Epithelial cell of esophagus (primary cell): ENCODE measurements around the gene DGCR2.
"Not testable (repeated sequence)": the region's sequence is repeated elsewhere in the genome, so short reads cannot be mapped to it uniquely, and the experiment has no call there.

Experiments used
- DNase-seq: peaks from one replicate; pipeline ENCODE4 v3.0.0; 2010; ENCODE audit warnings: low read depth
- H3K4me3 ChIP-seq: 2 replicates; pipeline ENCODE4 v1.5.1; 2011; ENCODE audit warnings: mild to moderate bottlenecking, low read length, control low read depth
- TF ChIP-seq, protein P1 (sequence below): IDR thresholded peaks from 2 replicates; pipeline ENCODE4 v1.5.1; 2011; ENCODE audit warnings: low read depth, mild to moderate bottlenecking, low read length, control low read depth, inconsistent platforms; ENCODE audit not compliant: insufficient read depth; ENCODE audit errors: missing control alignments

DGCR2 gene

GRCh38 chr22:19164425-19164824 lies 42.2 kb upstream of the DGCR2 start:
- H3K4me3 ChIP-seq, result no peak overlapping the region
- no peak for DNase-seq
- TF ChIP-seq, protein P1, sequence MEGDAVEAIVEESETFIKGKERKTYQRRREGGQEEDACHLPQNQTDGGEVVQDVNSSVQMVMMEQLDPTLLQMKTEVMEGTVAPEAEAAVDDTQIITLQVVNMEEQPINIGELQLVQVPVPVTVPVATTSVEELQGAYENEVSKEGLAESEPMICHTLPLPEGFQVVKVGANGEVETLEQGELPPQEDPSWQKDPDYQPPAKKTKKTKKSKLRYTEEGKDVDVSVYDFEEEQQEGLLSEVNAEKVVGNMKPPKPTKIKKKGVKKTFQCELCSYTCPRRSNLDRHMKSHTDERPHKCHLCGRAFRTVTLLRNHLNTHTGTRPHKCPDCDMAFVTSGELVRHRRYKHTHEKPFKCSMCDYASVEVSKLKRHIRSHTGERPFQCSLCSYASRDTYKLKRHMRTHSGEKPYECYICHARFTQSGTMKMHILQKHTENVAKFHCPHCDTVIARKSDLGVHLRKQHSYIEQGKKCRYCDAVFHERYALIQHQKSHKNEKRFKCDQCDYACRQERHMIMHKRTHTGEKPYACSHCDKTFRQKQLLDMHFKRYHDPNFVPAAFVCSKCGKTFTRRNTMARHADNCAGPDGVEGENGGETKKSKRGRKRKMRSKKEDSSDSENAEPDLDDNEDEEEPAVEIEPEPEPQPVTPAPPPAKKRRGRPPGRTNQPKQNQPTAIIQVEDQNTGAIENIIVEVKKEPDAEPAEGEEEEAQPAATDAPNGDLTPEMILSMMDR, result no peak

DNA sequence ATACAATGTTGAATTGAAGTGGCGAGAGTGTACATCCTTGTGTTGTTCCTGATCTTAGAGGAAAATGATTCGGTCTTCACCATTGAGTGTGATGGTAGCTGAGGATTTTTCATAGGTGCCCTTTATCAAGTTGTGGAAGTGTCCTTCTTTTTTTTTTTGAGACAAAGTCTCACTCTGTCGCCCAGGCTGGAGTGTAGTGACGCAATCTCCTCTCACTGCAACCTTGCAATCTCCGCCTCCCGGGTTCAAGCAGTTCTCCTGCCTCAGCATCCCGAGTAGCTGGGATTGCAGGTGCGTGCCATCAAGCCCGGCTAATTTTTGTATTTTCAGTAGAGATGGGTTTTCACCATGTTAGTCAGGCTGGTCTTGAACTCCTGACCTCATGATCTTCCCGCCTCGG lies 36.4 kb upstream of the DGCR2 start:
- not testable (repeated sequence) for DNase-seq, H3K4me3 ChIP-seq

GRCh38 chr22:19156109-19156508 lies 33.9 kb upstream of the DGCR2 start:
- not testable (repeated sequence) for DNase-seq, H3K4me3 ChIP-seq

DNA sequence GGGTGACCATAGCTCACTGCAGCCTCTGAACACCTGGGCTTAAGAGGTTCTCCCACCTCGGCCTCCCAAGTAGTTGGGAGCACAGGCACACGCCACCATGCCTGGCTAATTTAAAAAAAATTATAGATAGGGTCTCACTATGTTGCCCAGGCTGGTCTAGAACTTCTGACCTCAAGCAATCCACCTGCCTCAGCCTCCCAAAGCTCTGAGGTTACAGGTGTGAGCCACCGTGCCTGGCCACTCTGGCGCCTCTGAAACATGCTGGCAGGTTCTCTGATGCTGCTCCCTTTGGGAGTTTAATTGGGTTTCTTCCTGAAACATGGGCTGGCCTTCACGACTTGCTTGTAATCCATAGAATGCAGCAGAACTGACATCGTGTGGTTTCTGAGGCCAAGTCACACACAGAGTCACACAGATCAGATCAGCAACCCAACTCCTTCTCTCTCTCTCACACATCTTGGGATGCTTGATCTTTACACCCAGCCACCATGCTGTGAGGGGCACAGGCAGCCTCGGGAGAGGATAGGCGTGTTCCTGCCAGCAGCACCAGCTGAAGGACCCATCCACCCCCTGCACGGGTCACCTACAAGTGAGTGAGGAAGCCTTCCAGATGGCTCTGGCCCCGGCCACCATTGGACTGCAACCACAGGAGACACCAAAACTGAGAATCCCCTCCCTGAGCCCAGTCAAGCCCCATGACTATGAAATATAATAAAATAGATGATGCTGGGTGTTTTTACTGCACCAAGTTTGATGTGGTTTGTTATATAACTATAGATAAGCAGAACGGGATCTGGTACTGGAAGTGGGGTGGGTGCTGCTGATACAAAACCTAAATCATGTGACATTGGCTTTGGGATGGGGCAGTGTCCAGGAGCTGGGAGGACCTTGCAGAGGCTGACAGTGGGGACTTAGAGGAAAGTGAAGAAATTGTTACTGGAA lies 31.0 kb upstream of the DGCR2 start:
- no peak for DNase-seq
- no peak overlapping the region for H3K4me3 ChIP-seq

DNA sequence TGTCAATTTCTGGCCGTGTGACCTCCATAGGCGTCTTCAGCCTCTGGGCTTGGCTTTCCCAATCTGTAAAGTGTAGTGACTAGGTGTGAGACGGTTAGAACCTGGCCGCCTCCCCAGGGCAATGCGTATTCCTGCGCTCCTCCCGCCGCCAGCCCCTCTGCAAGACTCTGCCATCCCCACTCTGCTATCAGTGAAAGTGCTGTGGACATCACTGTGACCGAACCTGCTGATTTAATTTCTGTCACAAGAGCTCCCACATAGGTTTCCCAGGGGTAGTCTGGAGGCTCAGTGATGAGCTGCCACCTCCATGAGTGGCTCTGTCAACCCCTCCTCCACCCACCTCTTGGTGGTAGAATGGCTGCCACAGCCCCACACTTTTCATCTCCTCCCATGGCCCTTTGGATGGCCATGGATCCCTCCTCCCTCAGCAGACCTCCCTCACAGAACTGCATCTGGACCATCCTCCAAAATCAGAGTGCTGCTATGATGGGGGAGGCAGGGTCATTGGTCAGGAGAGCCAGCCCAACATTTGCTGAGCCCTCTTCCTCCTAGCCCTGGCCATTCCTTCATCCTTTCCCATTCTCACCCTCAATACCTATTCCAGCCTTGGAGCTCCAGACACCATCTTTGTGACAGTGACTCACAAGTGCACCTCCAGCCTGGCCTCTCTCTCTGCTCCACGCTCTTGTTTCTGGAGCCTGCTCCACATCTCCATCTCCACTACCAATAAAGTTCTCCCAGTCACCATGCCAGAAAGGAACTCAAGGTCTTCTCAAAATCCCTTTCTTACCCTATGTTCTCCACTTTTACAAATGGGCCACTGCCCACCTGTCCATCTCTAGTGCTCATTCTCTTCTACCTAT lies 29.3 kb upstream of the DGCR2 start:
- no peak overlapping the region for H3K4me3 ChIP-seq
- TF ChIP-seq, protein P1, result no peak
- DNase-seq, result no peak

More for the DNA sequence above, 31.0 kb upstream of the DGCR2 start:
- TF ChIP-seq, protein P1, result no peak

DNA sequence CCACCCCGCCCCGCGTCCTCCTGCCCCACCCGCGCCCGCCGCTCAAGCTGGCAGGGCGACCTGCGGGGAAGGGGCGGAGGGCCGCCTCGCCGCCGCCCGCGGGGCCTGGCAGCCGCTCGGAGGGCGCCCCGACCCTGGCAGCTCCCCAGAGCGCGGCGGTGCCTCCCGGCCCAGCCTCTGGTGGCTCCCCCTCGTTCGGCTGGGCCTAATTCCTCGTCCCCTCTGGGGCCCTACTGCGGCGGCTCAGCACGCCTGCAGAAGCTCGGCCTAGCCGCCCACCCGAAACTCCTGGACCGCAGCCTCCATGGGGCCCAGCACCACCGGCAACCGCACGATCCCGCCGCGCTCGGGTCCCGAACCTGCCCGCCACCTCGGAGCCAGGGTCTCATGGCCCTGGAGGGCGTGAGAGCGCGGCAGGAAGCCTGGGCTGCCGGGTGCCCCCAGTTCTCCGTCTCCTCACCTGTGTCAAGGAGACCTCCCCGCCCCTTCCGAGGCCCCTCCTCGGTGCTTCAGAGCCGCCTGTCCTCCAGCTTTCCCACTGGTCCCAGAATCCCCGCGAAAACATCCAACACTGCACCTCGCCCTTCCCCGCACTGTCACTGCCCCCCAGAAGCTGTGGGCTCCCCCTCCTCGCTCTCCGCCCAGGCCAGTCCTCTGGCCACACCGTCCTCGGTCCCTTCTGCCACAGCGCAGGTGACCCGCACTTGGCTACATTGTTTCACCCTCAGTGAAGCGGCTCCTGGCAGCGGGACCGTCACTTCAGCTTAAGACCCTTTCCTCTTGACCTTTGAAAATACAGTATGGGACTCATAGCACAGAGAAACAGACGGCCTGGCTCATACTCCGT lies 28.5 kb upstream of the DGCR2 start:
- TF ChIP-seq, protein P1, result no peak
- H3K4me3 ChIP-seq, result no peak overlapping the region
- no peak for DNase-seq

DNA sequence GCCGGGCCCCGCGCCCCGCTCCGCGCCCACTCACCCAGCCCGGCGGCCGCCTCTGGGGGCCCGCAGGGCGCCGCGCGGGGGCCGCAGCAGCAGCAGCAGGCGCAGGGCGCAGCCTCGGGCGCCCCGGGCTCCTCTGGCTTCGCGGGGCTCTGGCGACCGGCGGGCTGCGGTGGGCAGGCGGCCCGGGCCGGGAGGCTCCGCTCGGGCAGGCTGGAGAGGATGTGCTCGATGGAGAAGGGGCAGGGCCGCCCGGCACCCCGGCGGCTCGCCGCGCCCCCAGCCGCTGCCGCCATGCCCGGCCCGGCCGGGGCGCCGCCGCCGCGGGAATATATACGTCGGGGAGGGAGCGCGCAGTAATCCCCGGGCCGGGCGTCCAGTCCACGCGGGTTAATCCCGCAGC lies 27.8 kb upstream of the DGCR2 start, which contains the start of gene GSC2:
TSS of gene GSC2 (minus strand) at position 302 of the 400 bp plus-strand sequence. CDS start at position 293, 9 bp downstream.
- H3K4me3 ChIP-seq, result no peak within 1 kb of the TSS
- no peak for DNase-seq
- TF ChIP-seq, protein P1, result no peak
